Dermis microvascular lymphatic vessel endothelial cell (primary cell): ENCODE data around the gene RMND5A. TPM values are rescaled to one million over a fixed set of nuclear protein-coding genes. Genes with fewer than 3 reads are reported as not detected.
"Not testable (repeated sequence)": the region's sequence is repeated elsewhere in the genome, so short reads cannot be mapped to it uniquely, and the experiment has no call there.

ENCODE experiments used
- DNase-seq, 2 donors: peaks; one replicate each; pipeline versions ENCODE4 v3.0.0 to v3.0.0-alpha.2; 2010; ENCODE audit warnings: low read depth in 2 of 2
- total RNA-seq: library from RNA; depleted of rRNA; stranded (reverse); fragments of >200 nt; gene quantifications from 2 replicates; pipeline ENCODE4 v1.2.1, GENCODE V29; 2014

Gene RMND5A
- total RNA-seq, 1 donor from 2014 or later: 71.8 TPM

GRCh38 chr2:86714579-86715173 lies 5.4 kb upstream of the RMND5A start:
- not testable (repeated sequence) for DNase-seq

- not testable (repeated sequence) for DNase-seq
Observed at GRCh38 chr2:86719263-86719636, 841 bp upstream of the RMND5A start.

GRCh38 chr2:86720540-86721320 lies 639 bp downstream of the RMND5A start:
- DNase-seq: peak in 1 of 2 donors; percentile 52

- DNase-seq: not testable (repeated sequence)
Observed at GRCh38 chr2:86725706-86726105, 5.6 kb downstream of the RMND5A start.

- not testable (repeated sequence) for DNase-seq
Observed at GRCh38 chr2:86732040-86732525, 12.0 kb downstream of the RMND5A start.

- DNase-seq: not testable (repeated sequence)
Observed at GRCh38 chr2:86732837-86733236, 12.7 kb downstream of the RMND5A start.

- not testable (repeated sequence) for DNase-seq
Observed at GRCh38 chr2:86733528-86733927, 13.4 kb downstream of the RMND5A start.

- DNase-seq: not testable (repeated sequence)
Observed at GRCh38 chr2:86734896-86735295, 14.8 kb downstream of the RMND5A start.

GRCh38 chr2:86739485-86739884 lies 19.4 kb downstream of the RMND5A start:
- not testable (repeated sequence) for DNase-seq

GRCh38 chr2:86739889-86740288 lies 19.8 kb downstream of the RMND5A start:
- not testable (repeated sequence) for DNase-seq

- not testable (repeated sequence) for DNase-seq
Observed at GRCh38 chr2:86741889-86742498, 21.9 kb downstream of the RMND5A start.

GRCh38 chr2:86744152-86744551 lies 24.1 kb downstream of the RMND5A start:
- no peak for DNase-seq

- no peak for DNase-seq
Observed at GRCh38 chr2:86746939-86747338, 26.8 kb downstream of the RMND5A start.

GRCh38 chr2:86747711-86748639 lies 27.9 kb downstream of the RMND5A start:
- DNase-seq: peak; percentile 22 to 48

- no peak for DNase-seq
Observed at GRCh38 chr2:86750240-86750839, 30.2 kb downstream of the RMND5A start.

GRCh38 chr2:86751778-86752177 lies 31.7 kb downstream of the RMND5A start:
- DNase-seq: no peak

GRCh38 chr2:86752934-86753333 lies 32.8 kb downstream of the RMND5A start:
- DNase-seq: no peak

GRCh38 chr2:86753606-86754005 lies 33.5 kb downstream of the RMND5A start:
- DNase-seq: no peak

GRCh38 chr2:86758405-86758804 lies 38.3 kb downstream of the RMND5A start:
- no peak for DNase-seq

- DNase-seq: no peak
Observed at GRCh38 chr2:86760371-86760770, 40.3 kb downstream of the RMND5A start.
